Measurements from ENCODE around the gene GPR156.
"Not testable (repeated sequence)": the region's sequence is repeated elsewhere in the genome, so short reads cannot be mapped to it uniquely, and the experiment has no call there.

Gene GPR156

DNA sequence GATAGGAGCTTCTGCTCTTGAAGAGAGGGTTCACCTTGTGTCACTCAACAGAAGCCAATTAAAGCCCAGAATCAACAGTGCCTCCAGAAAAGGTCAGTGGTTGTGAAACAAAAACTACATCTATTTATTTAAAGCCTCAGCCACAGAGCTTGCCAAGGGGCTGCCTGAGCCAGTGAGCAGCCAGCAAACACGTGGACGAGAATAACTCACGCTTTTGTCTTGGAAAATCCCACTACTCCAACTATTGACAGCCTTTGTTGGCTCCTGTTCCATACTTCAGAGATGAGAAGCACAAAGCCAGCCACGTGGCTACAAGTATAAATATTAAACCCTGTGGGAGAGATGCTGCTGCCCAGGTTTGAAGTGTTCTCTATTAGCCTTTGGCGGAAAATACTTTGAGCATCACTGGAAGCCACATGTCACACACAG, 10.3 kb downstream of the GPR156 start:
- DNase-seq (ENCODE audit: low read depth in 3 of 3): no peak

DNA sequence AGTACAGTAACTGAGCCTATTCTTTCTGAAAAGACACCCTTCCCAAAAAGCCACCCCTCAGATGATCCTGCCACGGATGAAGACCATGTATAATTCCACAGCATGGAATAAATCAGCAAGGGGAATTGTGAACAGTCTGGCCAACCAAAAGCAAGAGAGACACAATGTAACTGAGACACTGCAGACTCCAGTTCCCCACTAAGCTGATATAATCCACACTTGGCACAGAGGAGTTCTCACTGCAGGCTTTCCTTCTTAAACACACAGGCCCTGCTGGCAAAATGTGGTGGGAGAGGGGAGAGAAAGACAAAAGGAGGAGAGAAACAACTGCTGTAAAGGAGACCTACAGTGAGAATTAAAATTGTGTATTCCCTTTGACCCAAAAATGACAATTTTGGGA, 12.7 kb downstream of the GPR156 start:
- DNase-seq (ENCODE audit: low read depth in 3 of 3): no peak

DNA sequence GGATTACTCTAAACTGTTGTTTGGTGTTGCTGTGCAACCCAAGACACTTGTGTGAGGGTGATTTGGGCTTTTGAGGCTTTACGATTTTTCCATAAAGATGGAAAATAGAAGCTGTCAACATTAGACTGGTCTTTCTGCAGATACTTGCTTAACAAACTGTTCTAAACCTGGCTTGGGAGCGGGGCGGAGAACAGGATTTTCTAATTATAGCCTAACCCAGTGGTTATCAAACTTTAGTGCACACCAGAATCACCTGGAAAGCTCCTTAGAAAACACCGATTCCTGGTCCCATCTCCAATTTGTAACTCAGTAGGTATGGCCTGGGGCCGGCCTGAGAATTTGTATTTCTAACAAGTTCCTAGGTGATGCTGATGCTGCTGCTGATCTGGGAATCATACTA, 19.0 kb downstream of the GPR156 start:
- no peak for DNase-seq (ENCODE audit: low read depth in 3 of 3)

DNA sequence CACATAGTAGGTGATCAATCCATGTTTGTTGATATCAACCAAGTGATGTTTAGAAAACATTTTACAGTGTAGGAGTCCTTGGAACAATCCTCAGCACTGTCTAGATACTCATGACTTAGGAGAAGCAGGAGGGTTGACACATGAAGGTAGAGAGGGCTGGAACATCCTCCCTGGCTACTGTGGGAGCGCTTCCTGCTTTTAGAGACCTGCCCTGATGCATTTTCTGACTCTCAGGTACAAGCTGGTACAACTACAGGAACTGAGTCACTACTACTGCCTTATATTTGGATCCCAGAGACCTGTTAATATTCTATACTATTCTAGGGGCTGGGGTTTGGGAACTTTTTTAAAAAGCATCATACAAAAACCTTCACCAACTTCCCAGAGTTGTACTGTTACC, 20.1 kb downstream of the GPR156 start:
- DNase-seq (ENCODE audit: low read depth in 3 of 3): no peak

DNA sequence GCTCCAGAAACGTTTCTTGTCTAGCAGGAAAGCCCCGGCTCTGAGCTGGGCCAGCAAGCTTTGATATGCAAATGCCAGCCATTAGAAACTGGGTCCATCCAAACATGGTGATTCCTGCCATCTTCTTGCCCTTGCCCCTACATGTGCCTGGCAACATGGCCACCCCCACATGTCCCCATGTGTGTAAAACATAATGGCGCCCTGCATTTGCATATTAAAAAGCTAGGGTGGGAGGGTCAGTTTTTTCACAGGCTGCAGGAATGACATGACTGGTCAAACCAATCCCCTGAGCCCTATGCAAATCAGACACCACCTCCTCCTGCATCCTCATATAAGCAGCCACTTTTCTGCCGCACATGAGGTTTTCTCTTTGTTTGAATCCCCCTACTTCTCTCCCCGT, 21.2 kb downstream of the GPR156 start:
- DNase-seq (ENCODE audit: low read depth in 3 of 3): no peak

DNA sequence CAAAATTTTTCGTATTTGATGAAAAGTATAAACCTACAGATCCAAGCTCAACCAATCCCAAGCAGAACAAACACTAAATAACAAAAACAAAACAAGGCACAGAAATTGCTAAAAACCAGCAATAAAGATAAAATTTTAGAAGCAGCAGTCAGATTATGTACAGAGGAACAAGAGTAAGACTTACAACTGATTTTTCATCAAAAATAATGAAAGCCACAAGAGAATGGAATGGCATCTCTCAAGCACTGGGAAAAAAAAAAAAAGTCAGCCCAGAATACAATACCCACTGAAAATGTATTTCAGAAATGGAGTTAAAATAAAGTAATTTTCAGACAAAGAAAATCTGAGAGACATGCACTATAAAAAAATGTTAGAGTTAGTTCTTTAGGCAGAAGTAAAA, 27.0 kb downstream of the GPR156 start:
- no peak for DNase-seq (ENCODE audit: low read depth in 3 of 3)

DNA sequence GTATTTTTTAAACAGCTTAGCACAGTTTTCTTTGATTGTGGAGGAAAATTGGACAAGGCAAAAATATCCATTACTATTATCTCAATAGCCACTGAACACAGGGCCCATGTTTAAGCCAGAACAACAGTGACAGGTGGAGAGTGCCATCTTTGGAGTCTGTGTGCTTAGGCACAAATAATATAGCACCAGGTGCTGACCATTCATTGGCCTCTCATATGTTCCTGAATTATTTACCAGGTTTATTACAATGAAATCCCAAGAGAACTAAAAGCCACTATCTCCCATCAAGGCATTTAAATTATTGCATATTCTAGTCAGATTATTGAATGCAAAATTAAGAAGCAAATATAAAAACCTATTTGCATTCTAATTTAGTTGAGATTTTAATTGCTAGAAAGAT, 39.6 kb downstream of the GPR156 start:
- DNase-seq (ENCODE audit: low read depth in 3 of 3): no peak

DNA sequence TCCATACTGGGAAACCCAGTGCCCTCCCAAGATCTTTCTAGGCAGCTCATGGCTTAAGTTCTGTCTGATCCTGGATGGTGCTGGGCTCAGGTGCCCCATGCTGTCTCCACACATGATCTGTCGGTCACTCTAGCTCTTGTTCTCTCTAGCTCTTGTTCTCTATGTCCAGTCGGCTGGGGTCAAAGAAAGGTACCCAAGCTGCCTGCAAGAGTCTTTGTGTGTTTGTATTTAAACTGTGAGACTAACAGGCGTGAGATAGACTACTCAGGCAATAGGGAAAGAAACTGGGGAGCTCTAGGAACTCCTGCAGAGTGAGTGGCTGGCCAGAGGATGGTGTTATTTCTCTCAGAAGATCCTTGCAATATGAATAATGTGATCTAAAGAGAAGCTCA, 40.2 kb downstream of the GPR156 start:
- DNase-seq (ENCODE audit: low read depth in 3 of 3): no peak

DNA sequence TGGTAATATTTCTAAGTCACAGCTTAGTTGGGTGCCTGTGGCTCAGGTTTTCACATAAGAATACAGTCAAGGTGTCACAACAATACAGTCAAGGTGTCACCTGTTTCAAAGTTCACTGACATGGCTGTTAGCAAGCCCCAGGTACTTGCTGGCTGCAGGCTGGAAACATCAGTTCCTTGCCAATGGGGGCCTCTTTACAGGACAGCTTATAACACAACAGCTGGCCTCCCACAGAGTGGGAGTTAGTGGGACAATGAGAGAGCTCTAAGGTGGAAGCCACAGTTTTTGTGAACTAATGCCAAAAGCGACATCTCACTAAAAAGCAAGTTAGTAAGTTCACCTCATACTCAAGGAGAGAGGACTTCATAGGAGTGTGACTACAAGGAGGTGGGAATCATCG, 45.4 kb downstream of the GPR156 start:
- no peak for DNase-seq (ENCODE audit: low read depth in 3 of 3)

DNA sequence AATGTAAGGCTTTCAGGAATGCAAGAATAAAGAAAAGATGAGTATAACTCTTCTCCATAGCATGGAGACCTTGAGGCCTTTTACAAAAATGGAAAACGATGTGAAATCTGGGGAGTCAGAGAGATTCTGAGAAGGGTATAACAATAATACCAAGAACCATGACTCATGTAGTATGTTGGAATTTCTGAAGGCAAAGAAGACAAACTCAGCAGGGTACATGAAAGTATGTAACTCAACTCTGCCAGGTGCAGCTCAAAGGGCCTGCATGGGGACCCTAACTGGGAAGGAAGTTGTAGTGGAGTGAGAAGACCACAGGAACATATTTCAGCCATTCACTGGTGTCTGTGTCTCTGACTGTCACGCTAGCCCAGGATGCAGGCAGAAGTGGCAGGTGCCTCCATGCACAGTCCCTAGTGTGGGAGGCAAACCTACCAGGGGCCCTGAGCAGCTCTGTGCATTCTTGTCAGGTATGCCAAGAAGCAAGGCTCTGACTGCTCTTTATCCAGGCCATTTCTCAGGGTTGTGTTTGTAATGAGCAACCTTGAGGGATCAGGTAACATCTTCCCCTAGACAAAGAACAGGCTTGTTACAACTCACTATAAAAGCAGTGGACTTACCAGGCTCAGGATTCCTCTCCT, 57.2 kb downstream of the GPR156 start:
- no peak for DNase-seq (ENCODE audit: low read depth in 3 of 3)

DNA sequence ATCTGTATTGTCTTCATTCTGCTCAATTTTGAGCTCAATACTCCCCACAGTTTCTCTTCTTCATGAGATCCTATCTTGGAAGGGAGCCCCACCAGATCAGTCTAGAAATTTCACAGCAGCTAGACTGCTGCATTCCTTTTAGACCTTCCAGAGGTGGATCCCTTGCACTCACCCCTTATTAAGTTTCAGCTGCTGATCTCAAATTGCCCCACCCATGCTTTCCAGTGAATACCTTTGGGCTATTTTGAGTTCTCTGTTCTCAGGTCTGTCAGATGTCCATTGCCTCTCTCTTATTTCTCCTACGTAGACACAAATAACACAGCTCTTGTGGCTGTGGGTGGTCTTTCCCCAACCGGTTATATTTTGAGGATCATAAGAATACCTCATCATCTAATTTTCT, 60.8 kb downstream of the GPR156 start:
- DNase-seq (ENCODE audit: low read depth in 3 of 3): no peak

DNA sequence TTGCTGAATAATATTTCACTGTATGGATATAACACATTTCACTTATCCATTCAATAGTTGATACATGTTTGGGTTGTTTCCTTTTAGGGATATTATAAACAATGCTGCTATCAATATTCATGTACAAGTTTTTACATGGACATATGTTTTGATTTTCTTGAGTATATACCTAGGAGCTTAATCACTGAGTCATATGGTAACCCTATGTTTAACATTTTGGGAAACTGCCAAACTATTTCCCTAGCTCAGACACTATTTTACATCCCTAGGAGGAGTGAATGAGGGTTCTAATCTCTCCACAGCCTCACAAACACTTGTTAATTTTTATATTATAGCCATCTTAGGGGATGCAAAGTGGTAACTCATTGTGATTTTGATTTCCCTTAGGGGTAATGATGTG, 66.0 kb downstream of the GPR156 start:
- no peak for DNase-seq (ENCODE audit: low read depth in 3 of 3)

DNA sequence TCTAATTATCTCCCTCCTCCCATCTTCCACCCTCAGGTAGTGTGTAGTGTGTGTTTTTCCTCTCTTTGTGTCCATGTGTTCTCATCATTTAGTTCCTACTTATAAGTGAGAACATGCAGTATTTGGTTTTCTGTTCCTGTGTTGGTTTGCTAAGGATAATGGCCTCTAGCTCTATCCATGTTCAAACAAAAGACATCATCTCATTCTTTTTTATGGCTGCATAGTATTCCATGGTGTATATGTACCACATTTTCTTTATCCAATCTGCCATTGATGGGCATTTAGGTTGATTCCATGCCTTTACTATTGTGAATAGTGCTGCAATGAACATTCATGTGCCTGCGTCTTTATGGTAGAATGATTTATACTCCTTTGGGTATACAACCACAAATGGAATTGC, 68.4 kb downstream of the GPR156 start:
- DNase-seq (ENCODE audit: low read depth in 3 of 3): not testable (repeated sequence)

DNA sequence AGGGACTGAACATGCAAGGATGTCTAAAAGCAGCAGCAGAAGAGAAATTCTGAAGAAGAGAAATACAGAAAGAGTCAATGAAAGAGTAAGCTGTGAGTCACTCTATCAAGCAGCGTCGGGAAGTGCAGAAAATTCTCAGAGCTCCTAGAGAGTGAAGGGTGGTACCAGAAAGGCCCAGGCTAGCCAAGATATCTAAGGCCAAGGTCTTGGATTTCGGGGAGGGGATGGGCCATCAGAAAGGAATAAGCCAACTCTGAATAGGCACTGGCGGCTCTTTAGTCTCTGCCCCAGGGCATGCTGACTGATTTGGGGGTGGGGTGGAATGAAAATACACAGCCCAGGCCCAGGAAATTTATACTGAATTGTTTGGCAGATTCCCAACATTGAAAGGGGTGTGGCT, 70.8 kb downstream of the GPR156 start:
- DNase-seq (ENCODE audit: low read depth in 3 of 3): no peak

DNA sequence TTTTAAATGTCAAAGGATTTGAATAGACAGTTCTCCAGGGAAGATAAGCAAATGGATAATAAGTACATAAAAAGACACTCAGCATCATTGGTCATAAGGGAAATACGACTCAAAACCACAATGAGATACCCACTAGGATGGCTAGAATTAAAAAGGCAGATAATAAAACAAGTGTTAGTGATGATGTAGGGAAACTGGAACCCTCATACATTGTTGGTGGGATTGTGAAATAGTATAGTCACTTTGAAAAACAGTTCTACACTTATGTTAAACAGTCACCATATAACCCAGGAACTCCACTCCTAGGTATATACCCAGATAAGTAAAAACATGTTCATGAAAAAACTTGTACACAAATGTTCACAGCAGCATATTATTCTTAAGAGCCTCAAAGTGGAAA, 72.5 kb downstream of the GPR156 start:
- no peak for DNase-seq (ENCODE audit: low read depth in 3 of 3)

DNA sequence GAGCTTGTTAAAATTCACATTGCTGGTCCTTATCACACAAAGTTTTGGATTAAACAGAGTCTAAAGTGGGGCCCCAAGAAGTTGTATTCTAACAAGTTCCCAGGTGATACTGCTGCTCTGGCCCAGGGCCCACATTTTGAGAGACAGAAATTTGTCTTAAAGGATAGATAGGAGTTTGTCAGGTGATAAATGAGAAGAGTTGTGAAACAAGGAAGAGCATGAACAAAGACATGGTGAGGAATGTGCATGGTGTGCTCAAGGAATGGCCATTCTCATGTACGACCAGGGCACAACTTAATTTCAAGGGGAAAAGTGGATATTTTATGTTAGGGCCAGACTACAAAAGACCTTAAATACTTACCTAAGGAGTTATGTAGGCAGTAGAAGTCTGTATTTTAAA, 75.6 kb downstream of the GPR156 start:
- no peak for DNase-seq (ENCODE audit: low read depth in 3 of 3)

DNA sequence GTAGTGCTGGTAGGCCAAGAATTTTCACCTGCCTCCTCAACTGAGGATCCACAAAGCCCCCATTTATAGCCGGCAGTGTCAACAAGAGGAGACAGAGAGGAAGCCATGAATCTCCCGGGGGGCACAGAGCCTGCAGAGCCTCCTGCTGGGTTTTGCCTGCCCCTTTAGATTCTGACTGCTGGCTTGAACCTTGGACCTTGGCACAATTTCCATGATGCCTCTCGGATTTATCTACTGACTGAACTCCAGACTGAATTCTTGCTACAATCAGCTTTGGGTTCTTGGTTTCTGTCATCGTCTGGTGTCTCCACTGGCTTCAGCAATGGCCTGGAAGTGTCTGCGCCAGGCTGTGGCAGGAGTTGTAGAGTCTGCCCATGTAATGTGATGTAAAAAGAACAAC, 80.7 kb downstream of the GPR156 start:
- no peak for DNase-seq (ENCODE audit: low read depth in 3 of 3)

DNA sequence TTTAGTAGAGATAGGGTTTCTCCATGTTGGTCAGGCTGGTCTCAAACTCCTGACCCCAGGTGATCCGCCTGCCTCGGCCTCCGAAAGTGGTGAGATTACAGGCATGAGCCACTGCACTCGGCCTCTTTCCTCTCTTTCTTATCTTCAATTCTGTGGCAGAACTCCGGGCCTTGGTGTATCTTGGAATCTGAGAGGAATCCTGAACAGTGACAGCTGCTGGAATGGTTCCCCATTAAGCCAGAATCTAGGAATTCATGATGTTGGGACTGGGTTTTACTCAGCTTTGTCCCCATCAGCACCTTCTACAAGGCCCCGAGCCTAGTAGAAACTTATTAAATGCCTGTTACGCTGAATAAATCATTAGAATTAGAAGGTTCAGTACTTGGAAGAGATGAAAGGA, 81.4 kb downstream of the GPR156 start:
- no peak for DNase-seq (ENCODE audit: low read depth in 3 of 3)

DNA sequence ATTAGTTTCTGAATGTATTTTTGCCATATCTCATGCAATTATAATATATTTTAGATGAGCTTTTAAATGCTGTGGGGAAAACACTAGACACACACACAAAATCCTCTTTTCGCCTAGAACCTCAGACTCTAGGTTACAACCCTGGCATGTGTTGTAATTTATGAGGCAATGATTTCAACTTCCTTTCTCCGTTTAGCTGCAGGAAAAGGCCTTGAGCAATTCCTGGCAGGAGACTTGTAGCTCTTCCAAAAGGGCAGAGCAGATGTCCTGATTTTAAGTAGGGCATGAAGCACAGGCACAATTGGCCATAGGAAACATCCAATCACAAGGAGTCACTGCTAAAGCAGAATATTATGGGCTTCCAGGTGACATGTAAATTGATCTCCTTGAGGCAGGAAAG, 82.0 kb downstream of the GPR156 start:
- no peak for DNase-seq (ENCODE audit: low read depth in 3 of 3)

DNA sequence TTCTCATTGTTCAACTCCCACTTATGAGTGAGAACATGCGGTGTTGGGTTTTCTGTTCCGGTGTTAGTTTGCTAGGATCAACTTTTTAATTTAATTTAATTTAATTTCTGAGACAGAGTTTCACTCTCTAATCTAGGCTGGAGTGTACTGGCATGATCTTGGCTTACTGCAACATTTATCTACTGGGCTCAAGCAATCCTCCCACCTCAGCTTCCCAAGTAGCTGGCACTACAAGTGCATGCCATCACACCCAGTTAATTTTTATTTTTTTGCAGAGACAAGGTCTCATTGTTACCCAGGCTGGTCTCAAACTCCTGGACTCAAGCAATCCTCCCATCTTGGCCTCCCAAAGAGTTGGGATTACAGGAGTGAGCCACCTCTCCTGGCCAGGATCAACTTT, 82.7 kb downstream of the GPR156 start:
- no peak for DNase-seq (ENCODE audit: low read depth in 3 of 3)

DNA sequence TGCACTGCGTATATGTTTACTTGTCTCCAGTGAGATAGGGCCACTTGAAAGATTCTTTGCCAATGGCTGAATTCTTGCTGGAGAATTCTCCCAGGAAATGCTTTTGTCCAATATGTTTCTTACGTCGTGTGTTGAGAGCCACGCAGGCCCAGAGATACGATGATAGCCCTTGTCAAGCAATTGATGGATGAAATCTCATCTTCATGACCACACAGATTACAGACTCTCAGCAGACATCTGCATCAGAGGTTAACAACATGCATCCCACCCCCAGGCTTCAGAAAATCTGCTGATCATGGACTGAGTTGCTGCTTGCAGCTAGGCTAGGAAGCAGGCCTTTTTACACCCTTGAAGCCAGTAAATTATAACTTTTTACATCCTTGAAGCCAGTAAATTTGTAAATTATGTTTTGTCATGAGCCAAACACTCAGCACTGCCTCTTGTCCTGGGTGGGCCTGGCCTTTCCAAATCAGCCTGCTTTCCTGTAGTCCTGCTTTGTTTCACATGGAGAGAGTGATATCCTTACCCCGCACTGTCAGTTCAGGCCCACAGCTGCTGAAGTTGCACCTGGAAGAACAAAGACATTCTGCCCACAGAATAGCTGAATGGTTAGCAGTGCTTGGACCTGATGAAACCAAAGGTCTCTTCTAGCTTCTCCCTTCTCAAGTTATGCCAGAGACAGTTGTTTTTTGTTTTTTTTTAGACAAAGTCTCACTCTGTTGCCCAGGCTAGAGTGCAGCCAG, 84.4 kb downstream of the GPR156 start:
- DNase-seq (ENCODE audit: low read depth in 3 of 3): no peak

DNA sequence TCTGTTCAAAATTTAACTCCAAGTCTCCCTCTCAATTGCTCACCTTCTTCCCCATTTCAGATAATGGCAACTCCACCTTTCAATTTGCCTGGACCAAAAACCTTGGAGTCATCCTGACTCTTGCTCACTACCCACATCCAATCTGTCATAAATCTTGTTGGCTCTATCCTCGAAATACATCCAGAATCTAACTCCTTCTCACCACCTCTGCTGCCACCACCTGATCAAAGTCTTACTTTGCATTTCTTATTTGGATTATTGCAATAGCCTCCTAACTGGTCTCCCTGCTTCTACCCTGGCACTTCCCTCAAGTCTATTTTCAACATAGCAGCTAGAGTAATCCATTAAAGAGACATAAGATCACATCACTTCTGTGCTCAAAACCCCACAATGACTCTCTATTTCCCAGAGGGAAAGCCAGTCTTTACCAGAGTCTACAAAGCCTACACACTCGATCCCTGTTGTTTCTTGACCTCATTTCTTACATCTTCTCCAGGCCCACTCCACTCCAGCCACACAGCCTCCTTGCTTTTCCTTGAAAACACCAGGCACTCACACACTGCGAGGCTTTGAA, 86.6 kb downstream of the GPR156 start:
- DNase-seq (ENCODE audit: low read depth in 3 of 3): no peak

DNA sequence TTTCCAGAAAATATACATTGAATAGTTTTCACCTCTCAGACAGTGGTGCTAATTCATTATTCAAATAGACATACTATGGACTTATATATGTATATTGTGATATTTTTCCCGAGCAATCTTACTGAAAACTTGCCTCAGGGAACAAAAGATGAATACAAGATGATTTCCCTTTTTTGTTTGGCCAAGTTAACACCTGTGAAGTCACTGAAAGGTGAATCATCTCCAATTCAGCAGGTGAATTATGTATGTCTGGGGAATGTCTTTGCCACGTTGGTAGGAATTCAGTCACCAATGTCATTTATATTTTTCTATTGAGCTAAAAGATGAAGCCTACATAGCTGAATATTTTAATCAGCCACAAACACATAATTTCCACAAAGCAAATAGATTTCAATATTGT, 88.2 kb downstream of the GPR156 start:
- DNase-seq (ENCODE audit: low read depth in 3 of 3): no peak

DNA sequence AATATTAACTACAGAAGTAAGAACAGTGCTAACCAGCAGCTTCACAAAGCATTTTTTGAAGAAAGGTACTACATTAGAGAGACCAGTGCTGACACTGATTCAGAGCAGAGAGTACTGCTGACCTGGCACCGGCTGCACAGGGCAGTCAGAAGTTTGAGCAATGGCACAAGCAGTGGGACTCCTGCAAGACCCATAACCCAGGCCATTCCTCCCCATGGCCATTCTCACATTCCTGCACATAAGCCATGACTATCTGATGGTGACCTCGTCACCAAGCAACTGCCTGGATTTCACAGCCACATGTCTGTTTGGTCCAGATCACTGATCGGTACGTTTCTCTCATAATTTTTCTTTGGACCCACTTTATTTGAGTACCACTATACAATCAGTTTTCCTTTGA, 88.7 kb downstream of the GPR156 start:
- DNase-seq (ENCODE audit: low read depth in 3 of 3): no peak

All from stimulated activated CD4-positive, alpha-beta T cell treated with anti-CD3 and anti-CD28 coated beads, TNF-alpha, amount 100 ng/mL, for 24 hours (primary cell).